ENCODE data around the gene ACACA.

- no peak for TF ChIP-seq TAF1 (IDR thresholded peaks at IDR 0.05; ENCODE audit: borderline replicate concordance, low read depth, low read length)
- TF ChIP-seq POLR2A (IDR thresholded peaks at IDR 0.05; ENCODE audit: low read depth, low read length): no peak
These were observed 347.1 kb downstream of the ACACA start for GRCh38 chr17:37059493-37059892.

All from GM12892 (cell line).